ENCODE data around the gene TNS1. TPM values are rescaled to one million over a fixed set of nuclear protein-coding genes. Genes with fewer than 3 reads are reported as not detected.

Gene TNS1
- total RNA-seq, 2 donors from 2014 or later = 1,836 to 2,296 TPM

GRCh38 chr2:217823626-217824025 lies 179.2 kb downstream of the TNS1 start:
- Histone ChIP-seq H3K4me1 (ENCODE audit: control insufficient read depth in 1 of 2, low read depth in 2 of 2) (peaks cover 38 to 98% of the 10 kb centered on the region in 2 donors), H3K4me3 (no peak overlapping the region), H3K27ac (peak overlapping the region; percentile 63 to 73), H3K9me3 (no peaks in the 10 kb centered on the region), H3K27me3 (replicated peaks; ENCODE audit: insufficient read depth) (no peaks in the 10 kb centered on the region), H3K36me3 (peaks cover 70% of the 10 kb centered on the region)
- DNase-seq (ENCODE audit: low spot score) = no peak
- no peak for TF ChIP-seq CTCF (IDR thresholded peaks at IDR 0.05)
- no peak for ATAC-seq (ENCODE audit: insufficient number of reproducible peaks, low FRiP score, low read depth)

- H3K27ac ChIP-seq = peak overlapping the region; percentile 63 to 73
- no peaks in the 10 kb centered on the region for H3K27me3 ChIP-seq (replicated peaks; ENCODE audit: insufficient read depth)
- TF ChIP-seq CTCF (IDR thresholded peaks at IDR 0.05) = no peak
- H3K9me3 ChIP-seq = no peaks in the 10 kb centered on the region
- peaks cover 78% of the 10 kb centered on the region for H3K36me3 ChIP-seq
- peaks cover 28 to 98% of the 10 kb centered on the region in 2 donors for H3K4me1 ChIP-seq (ENCODE audit: control insufficient read depth in 1 of 2, low read depth in 2 of 2)
- ATAC-seq (ENCODE audit: insufficient number of reproducible peaks, low FRiP score, low read depth) (peak; percentile 23), DNase-seq (ENCODE audit: low spot score) (peak; percentile 68)
- H3K4me3 ChIP-seq = no peak overlapping the region
Observed at GRCh38 chr2:217822296-217823252, 180.2 kb downstream of the TNS1 start.

GRCh38 chr2:217821536-217822147 lies 181.2 kb downstream of the TNS1 start:
- no peak for TF ChIP-seq CTCF (IDR thresholded peaks at IDR 0.05)
- peaks cover 86% of the 10 kb centered on the region for H3K36me3 ChIP-seq
- ATAC-seq (ENCODE audit: insufficient number of reproducible peaks, low FRiP score, low read depth) = no peak
- no peaks in the 10 kb centered on the region for H3K27me3 ChIP-seq (replicated peaks; ENCODE audit: insufficient read depth)
- H3K27ac ChIP-seq = peak overlapping the region; percentile 63 to 73
- H3K4me1 ChIP-seq (ENCODE audit: control insufficient read depth in 1 of 2, low read depth in 2 of 2) = peaks cover 24 to 98% of the 10 kb centered on the region in 2 donors
- no peak overlapping the region for H3K4me3 ChIP-seq
- no peaks in the 10 kb centered on the region for H3K9me3 ChIP-seq
- no peak for DNase-seq (ENCODE audit: low spot score)

GRCh38 chr2:217820904-217821303 lies 181.9 kb downstream of the TNS1 start:
- DNase-seq (ENCODE audit: low spot score) = no peak
- peaks cover 27 to 98% of the 10 kb centered on the region in 2 donors for H3K4me1 ChIP-seq (ENCODE audit: control insufficient read depth in 1 of 2, low read depth in 2 of 2)
- peak overlapping the region; percentile 11 to 45 for H3K27ac ChIP-seq
- H3K9me3 ChIP-seq = no peaks in the 10 kb centered on the region
- H3K36me3 ChIP-seq = peaks cover 86% of the 10 kb centered on the region
- no peak for ATAC-seq (ENCODE audit: insufficient number of reproducible peaks, low FRiP score, low read depth)
- H3K27me3 ChIP-seq (replicated peaks; ENCODE audit: insufficient read depth) = no peaks in the 10 kb centered on the region
- no peak overlapping the region for H3K4me3 ChIP-seq
- no peak for TF ChIP-seq CTCF (IDR thresholded peaks at IDR 0.05)
